Activated T-cell treated with anti-CD3 and anti-CD28 coated beads, Interleukin-2, amount 50 U/mL, for 24 hours (primary cell): ENCODE measurements around the gene ZNF438.

Source experiments
- DNase-seq: peaks from one replicate; pipeline ENCODE4 v3.0.0-alpha.2; 2020
- H3K27ac Mint-ChIP-seq: 2 replicates; pipeline ENCODE4 v1.8.0; 2020; ENCODE audit warnings: mild to moderate bottlenecking, mixed read lengths
- H3K27me3 Mint-ChIP-seq: 2 replicates; pipeline ENCODE4 v1.8.0; 2020; ENCODE audit warnings: mixed read lengths
- H3K36me3 Mint-ChIP-seq: 2 replicates; pipeline ENCODE4 v1.8.0; 2020; ENCODE audit warnings: low read depth, mixed read lengths
- H3K4me1 Mint-ChIP-seq: 2 replicates; pipeline ENCODE4 v1.8.0; 2020; ENCODE audit warnings: low read depth, mixed read lengths
- H3K4me3 Mint-ChIP-seq: 2 replicates; pipeline ENCODE4 v1.8.0; 2020; ENCODE audit warnings: mild to moderate bottlenecking, moderate library complexity, mixed read lengths
- H3K9me3 Mint-ChIP-seq: 2 replicates; pipeline ENCODE4 v1.8.0; 2020; ENCODE audit warnings: mixed read lengths

The ZNF438 gene

DNA sequence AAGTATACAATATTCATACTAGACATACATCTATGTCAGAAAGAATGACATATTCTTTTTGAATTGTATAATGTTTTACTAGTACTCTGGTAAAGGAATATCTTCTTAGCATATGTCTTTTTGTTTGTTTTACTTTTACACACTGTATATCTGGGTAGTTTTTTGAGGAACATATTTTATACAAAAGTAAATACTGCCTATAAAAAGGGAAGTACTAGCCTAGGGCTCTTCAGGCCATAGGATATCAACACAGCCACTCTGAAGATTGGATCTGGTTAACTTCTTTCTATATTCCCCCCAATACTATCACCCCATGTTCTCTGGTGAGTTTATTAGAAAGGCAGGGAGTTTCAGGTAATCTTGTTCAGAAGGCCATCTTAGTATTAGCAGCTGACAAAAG lies 134.6 kb downstream of the ZNF438 start:
- Mint-ChIP-seq H3K4me1 (peaks cover 9% of the 10 kb centered on the region), H3K27me3 (no peaks in the 10 kb centered on the region), H3K27ac (peak overlapping the region; percentile 66), H3K36me3 (peaks cover 11% of the 10 kb centered on the region), H3K4me3 (no peak overlapping the region), H3K9me3 (peaks cover 9% of the 10 kb centered on the region)
- no peak for DNase-seq

DNA sequence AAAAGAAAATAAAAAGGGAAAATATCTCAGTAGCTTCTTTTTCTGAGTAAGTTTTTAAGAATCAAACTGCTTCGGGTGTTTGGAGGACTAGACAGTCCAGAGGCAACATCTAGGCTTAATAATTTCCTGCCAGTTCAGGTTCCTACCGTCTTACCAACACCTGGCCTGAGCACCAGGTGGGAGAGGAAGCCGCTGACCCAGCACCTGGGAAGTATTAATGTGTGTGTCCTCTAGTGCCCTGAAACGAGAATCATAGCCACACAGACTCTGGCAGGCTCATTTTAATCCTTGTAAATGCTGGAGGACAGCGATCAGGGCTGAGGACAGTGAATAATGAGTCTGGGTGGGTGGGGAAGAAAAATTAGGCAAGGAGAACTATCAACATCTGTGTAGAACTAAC lies 137.4 kb downstream of the ZNF438 start:
- Mint-ChIP-seq H3K27me3 (no peaks in the 10 kb centered on the region), H3K4me3 (no peak overlapping the region), H3K4me1 (peaks cover 9% of the 10 kb centered on the region), H3K27ac (no peak overlapping the region), H3K36me3 (peaks cover 3% of the 10 kb centered on the region), H3K9me3 (peaks cover 5% of the 10 kb centered on the region)
- DNase-seq: no peak

DNA sequence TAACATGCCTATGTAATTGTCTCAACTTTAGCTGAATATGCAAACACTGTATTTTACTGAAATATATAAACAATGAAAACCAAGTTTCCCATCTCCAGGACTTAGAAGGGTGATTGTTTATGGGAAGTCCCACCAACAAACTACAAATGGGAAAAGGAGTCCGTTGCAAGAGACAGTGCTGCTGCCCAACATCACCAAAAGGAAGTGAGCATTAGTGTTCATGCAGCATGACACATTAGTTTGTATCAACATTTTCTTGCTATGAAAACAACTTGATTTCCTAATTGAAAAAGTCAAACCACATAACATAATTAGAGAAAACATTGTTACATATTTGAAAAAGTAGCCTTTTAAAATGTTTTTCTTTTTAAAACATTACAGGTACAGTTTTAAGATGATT lies 138.5 kb downstream of the ZNF438 start:
- H3K27me3 Mint-ChIP-seq: no peaks in the 10 kb centered on the region
- H3K4me3 Mint-ChIP-seq: no peak overlapping the region
- no peak for DNase-seq
- H3K9me3 Mint-ChIP-seq: no peaks in the 10 kb centered on the region
- H3K27ac Mint-ChIP-seq: no peak overlapping the region
- peaks cover 3% of the 10 kb centered on the region for H3K36me3 Mint-ChIP-seq
- peaks cover 9% of the 10 kb centered on the region for H3K4me1 Mint-ChIP-seq

- Mint-ChIP-seq H3K27me3 (no peaks in the 10 kb centered on the region), H3K4me1 (no peaks in the 10 kb centered on the region), H3K27ac (no peak overlapping the region), H3K4me3 (no peak overlapping the region), H3K36me3 (no peaks in the 10 kb centered on the region), H3K9me3 (no peaks in the 10 kb centered on the region)
- no peak for DNase-seq
These were observed 143.8 kb downstream of the ZNF438 start for GRCh38 chr10:30887839-30888238.

GRCh38 chr10:30885423-30885822 lies 146.2 kb downstream of the ZNF438 start:
- H3K36me3 Mint-ChIP-seq: no peaks in the 10 kb centered on the region
- no peak overlapping the region for H3K27ac Mint-ChIP-seq
- no peaks in the 10 kb centered on the region for H3K4me1 Mint-ChIP-seq
- no peak for DNase-seq
- no peaks in the 10 kb centered on the region for H3K9me3 Mint-ChIP-seq
- H3K27me3 Mint-ChIP-seq: no peaks in the 10 kb centered on the region
- H3K4me3 Mint-ChIP-seq: no peak overlapping the region

DNA sequence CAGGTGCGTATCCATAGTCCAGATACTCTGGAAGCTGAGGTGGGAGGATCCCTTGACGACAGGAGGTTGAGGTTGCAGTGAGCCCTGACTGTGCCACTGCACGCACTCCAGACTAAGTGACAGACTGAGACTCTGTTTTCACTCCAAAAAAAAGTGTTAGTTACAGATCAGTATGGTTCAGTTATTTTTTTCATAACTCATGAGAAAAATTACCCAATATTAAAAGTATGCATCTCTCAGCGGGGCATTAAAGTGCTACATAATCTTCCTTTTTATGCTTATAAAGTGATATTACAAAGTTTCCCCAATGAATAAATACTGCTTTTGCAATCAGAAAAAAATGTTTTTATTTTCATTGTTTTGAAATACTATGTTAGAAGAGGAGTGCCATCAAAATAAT lies 147.9 kb downstream of the ZNF438 start:
- Mint-ChIP-seq H3K36me3 (no peaks in the 10 kb centered on the region), H3K27me3 (no peaks in the 10 kb centered on the region), H3K4me1 (no peaks in the 10 kb centered on the region)

GRCh38 chr10:30883116-30883515 lies 148.5 kb downstream of the ZNF438 start:
- Mint-ChIP-seq H3K27me3 (no peaks in the 10 kb centered on the region), H3K4me3 (no peak overlapping the region), H3K27ac (no peak overlapping the region), H3K9me3 (no peaks in the 10 kb centered on the region), H3K36me3 (no peaks in the 10 kb centered on the region), H3K4me1 (no peaks in the 10 kb centered on the region)
- no peak for DNase-seq

More for the DNA sequence above, 147.9 kb downstream of the ZNF438 start:
- Mint-ChIP-seq H3K4me3 (no peak overlapping the region), H3K9me3 (no peaks in the 10 kb centered on the region), H3K27ac (no peak overlapping the region)
- DNase-seq: no peak

DNA sequence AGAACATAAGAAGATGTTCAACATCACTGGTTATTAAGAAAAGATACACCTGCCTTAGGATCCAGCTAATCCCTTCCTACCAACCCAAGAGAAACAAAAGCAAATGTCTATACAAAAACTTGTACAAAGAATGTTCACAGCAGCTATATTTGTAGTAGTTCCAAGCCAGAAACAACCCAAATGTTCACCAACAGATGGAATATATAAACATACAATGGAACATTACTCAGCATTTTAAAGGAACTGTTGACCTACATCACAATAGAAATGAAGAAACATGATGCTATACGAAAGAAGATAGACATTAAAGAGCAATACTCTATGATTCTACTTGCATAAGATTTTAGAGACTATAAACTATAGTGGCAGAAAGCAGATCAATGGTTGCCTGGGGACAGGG lies 149.4 kb downstream of the ZNF438 start:
- H3K4me1 Mint-ChIP-seq: no peaks in the 10 kb centered on the region
- H3K27me3 Mint-ChIP-seq: no peaks in the 10 kb centered on the region
- H3K4me3 Mint-ChIP-seq: no peak overlapping the region
- no peaks in the 10 kb centered on the region for H3K9me3 Mint-ChIP-seq
- DNase-seq: no peak
- no peaks in the 10 kb centered on the region for H3K36me3 Mint-ChIP-seq
- no peak overlapping the region for H3K27ac Mint-ChIP-seq

GRCh38 chr10:30878920-30879319 lies 152.7 kb downstream of the ZNF438 start:
- DNase-seq: no peak
- peaks cover 3% of the 10 kb centered on the region for H3K36me3 Mint-ChIP-seq
- no peak overlapping the region for H3K27ac Mint-ChIP-seq
- no peaks in the 10 kb centered on the region for H3K4me1 Mint-ChIP-seq
- no peaks in the 10 kb centered on the region for H3K27me3 Mint-ChIP-seq
- no peak overlapping the region for H3K4me3 Mint-ChIP-seq
- H3K9me3 Mint-ChIP-seq: no peaks in the 10 kb centered on the region

- Mint-ChIP-seq H3K4me1 (no peaks in the 10 kb centered on the region), H3K36me3 (peaks cover 3% of the 10 kb centered on the region), H3K27me3 (no peaks in the 10 kb centered on the region), H3K4me3 (no peak overlapping the region), H3K27ac (no peak overlapping the region), H3K9me3 (no peaks in the 10 kb centered on the region)
- no peak for DNase-seq
These were observed 154.6 kb downstream of the ZNF438 start for GRCh38 chr10:30877111-30877510.

GRCh38 chr10:30873411-30873810 lies 158.3 kb downstream of the ZNF438 start:
- no peaks in the 10 kb centered on the region for H3K9me3 Mint-ChIP-seq
- no peaks in the 10 kb centered on the region for H3K4me1 Mint-ChIP-seq
- peaks cover 3% of the 10 kb centered on the region for H3K36me3 Mint-ChIP-seq
- no peak overlapping the region for H3K4me3 Mint-ChIP-seq
- H3K27me3 Mint-ChIP-seq: no peaks in the 10 kb centered on the region
- no peak overlapping the region for H3K27ac Mint-ChIP-seq
- DNase-seq: no peak

DNA sequence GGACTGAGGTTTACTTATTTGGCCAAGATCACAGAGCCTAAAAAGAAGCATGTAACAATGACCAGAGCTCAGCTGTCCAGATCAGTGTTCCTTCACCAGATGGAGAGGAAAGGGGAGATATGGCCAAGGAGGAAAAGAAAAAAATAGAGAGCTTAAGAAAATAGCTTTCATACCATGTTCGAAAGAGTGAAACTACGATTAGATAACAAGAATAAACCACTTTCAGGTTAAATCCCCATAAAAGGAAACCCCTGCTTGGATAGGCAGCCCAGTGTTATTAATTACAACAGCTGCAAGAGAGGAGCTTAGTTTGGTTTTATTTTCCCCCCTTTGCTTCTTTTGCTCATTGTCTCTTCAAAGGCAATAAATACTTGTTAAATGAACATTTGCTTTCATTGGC lies 160.8 kb downstream of the ZNF438 start:
- Mint-ChIP-seq H3K36me3 (peaks cover 3% of the 10 kb centered on the region), H3K4me1 (no peaks in the 10 kb centered on the region), H3K27ac (no peak overlapping the region), H3K4me3 (no peak overlapping the region), H3K27me3 (no peaks in the 10 kb centered on the region), H3K9me3 (no peaks in the 10 kb centered on the region)
- DNase-seq: no peak

GRCh38 chr10:30869566-30869965 lies 162.1 kb downstream of the ZNF438 start:
- Mint-ChIP-seq H3K9me3 (no peaks in the 10 kb centered on the region), H3K27ac (no peak overlapping the region), H3K27me3 (no peaks in the 10 kb centered on the region), H3K4me3 (no peak overlapping the region), H3K36me3 (no peaks in the 10 kb centered on the region), H3K4me1 (no peaks in the 10 kb centered on the region)
- no peak for DNase-seq

- Mint-ChIP-seq H3K27ac (no peak overlapping the region), H3K36me3 (no peaks in the 10 kb centered on the region), H3K4me1 (no peaks in the 10 kb centered on the region), H3K4me3 (no peak overlapping the region), H3K9me3 (no peaks in the 10 kb centered on the region), H3K27me3 (no peaks in the 10 kb centered on the region)
- DNase-seq: no peak
These were observed 163.1 kb downstream of the ZNF438 start for GRCh38 chr10:30868611-30869010.

GRCh38 chr10:30866896-30867295 lies 164.8 kb downstream of the ZNF438 start:
- no peaks in the 10 kb centered on the region for H3K4me1 Mint-ChIP-seq
- no peak overlapping the region for H3K4me3 Mint-ChIP-seq
- no peaks in the 10 kb centered on the region for H3K9me3 Mint-ChIP-seq
- DNase-seq: no peak
- no peak overlapping the region for H3K27ac Mint-ChIP-seq
- no peaks in the 10 kb centered on the region for H3K36me3 Mint-ChIP-seq
- H3K27me3 Mint-ChIP-seq: no peaks in the 10 kb centered on the region

- Mint-ChIP-seq H3K36me3 (no peaks in the 10 kb centered on the region), H3K27ac (no peak overlapping the region), H3K4me3 (no peak overlapping the region), H3K9me3 (no peaks in the 10 kb centered on the region), H3K27me3 (no peaks in the 10 kb centered on the region), H3K4me1 (no peaks in the 10 kb centered on the region)
- no peak for DNase-seq
These were observed 166.3 kb downstream of the ZNF438 start for GRCh38 chr10:30865141-30865926.
